Measurements from ENCODE around the gene NTN3.

Gene NTN3

DNA sequence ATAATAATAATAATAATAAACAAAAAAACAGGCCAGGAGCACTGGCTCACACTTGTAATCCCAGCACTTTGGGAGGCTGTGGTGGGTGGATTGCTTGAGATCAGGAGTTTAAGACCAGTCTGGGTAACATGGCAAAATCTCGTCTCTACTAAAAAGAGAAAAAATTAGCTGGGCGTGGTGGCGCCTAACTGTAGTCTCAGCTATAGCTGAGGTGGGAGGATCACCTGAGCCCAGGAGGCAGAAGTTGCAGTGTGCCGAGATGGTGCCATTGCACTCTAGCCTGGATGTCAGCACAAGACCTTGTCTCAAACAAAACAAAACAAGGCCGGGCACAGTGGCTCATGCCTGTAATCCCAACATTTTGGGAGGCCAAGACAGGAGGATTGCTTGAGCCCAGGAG, 23.9 kb downstream of the NTN3 start:
- no peak for FAIRE-seq
- no peak for DNase-seq (ENCODE audit: insufficient read length, low spot score)

- DNase-seq (ENCODE audit: insufficient read length, low spot score): no peak
- no peak for FAIRE-seq
Measured at GRCh38 chr16:2496223-2497115, 25.4 kb downstream of the NTN3 start.

- no peak for FAIRE-seq
- DNase-seq (ENCODE audit: insufficient read length, low spot score): no peak
Measured at GRCh38 chr16:2497116-2497630, 26.1 kb downstream of the NTN3 start.

DNA sequence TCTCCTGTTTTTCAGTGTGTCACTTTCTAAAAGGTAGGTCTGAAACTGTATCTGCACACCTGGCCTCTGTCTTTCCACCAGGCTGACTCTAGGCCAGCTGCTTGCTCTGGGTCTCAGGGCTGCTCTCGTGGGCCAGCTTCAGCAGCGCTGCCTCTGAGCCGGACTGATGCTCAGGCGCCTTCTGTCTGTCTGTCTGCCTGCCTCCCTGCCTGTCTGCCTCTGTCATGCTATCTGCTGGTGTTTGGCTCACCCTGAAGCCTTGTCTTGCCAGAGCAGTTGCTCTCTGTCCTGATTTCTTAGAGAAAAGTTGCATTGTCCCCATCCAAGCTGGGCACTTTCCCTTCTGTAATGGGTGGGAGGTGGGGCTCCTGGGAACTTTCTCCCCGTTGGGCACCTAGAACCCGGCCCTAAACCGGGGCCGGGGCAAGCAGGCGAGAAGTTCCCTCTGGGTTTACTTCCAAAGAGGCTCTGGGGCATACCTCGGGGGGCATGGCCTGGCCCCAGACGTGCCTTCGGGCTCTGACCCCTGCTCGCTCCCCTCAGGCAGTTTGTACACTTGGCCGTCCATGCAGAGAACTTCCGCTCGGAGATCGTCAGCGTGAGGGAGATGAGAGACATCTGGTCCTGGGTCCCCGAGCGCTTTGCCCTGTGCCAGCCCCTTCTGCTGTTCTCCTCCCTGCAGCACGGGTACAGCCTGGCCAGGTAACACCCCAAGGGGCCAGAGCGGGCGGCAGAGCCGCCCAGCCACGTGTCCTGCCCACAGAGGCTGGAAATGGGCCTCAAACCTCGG, 26.8 kb downstream of the NTN3 start:
- no peak for FAIRE-seq
- no peak for DNase-seq (ENCODE audit: insufficient read length, low spot score)

GRCh38 chr16:2498531-2499253, 27.6 kb downstream of the NTN3 start:
- DNase-seq (ENCODE audit: insufficient read length, low spot score) (no peak), FAIRE-seq (no peak)

DNA sequence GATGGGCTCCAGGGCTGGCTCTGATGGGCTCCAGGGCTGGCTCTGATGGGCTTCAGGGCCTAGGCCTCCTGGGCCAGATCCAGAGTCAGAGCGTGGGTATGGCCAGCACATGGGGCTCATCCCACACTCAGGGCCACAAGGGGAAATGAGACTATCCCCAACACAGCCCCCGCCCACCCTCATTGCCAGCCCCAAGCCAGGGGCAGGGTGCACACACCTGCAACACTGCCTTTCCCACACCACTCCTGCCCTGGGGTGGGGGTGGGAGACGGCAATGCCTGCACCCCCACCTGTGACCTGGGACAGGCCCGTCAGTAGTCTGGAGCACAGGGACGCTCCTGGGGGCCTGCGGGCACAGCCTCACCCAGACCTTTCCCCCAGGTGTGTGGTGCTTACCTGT, 28.4 kb downstream of the NTN3 start:
- no peak for FAIRE-seq
- no peak for DNase-seq (ENCODE audit: insufficient read length, low spot score)

- FAIRE-seq (no peak), DNase-seq (ENCODE audit: insufficient read length, low spot score) (no peak)
Measured at GRCh38 chr16:2499890-2500429, 28.9 kb downstream of the NTN3 start.

- no peak for DNase-seq (ENCODE audit: insufficient read length, low spot score)
Measured at GRCh38 chr16:2500430-2500917, 29.4 kb downstream of the NTN3 start.

DNA sequence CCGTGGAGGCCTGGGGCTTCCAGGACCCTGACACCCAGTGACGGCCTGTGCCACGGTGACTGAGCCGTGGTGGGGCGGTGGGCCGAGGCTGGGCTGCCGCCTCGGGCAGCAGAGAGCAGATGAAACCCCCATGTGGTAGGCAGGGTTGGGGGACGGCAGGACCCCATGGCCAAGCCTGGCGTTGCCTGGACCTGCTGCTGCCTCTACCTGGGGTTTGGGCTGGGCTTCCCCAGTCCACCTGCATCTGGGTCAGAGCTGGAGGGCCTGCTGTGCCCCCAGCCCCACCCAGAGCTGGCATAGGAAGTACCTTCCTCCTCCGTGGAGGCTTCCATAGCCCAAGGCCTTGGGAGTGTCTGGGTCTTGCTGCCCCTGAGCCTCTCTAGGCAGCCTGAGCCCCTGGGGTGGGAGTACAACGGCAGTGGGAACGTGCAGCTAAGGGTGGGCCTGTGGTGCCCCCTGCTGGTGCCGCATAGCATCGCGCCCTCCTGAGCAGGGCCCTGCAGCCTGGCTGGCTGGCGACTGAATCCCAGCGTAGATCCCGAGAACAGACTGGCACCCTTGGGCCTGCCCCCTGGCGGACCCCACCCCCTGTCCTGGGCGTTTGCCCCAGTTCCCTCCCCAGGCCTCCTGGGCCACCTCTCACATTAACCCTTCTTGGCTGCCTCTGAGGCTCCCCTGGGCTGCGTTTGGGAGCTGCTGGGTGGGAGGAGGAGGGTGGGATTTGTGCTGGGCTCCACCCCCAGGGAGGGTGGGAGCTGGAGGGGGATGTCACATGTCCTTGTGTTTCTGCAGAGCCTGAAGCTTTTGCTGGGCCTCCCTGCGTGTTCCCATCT, 30.0 kb downstream of the NTN3 start:
- FAIRE-seq (peak; percentile 23), DNase-seq (ENCODE audit: insufficient read length, low spot score) (peak; percentile 90)

More at GRCh38 chr16:2500430-2500917, 29.4 kb downstream of the NTN3 start:
- FAIRE-seq: no peak

DNA sequence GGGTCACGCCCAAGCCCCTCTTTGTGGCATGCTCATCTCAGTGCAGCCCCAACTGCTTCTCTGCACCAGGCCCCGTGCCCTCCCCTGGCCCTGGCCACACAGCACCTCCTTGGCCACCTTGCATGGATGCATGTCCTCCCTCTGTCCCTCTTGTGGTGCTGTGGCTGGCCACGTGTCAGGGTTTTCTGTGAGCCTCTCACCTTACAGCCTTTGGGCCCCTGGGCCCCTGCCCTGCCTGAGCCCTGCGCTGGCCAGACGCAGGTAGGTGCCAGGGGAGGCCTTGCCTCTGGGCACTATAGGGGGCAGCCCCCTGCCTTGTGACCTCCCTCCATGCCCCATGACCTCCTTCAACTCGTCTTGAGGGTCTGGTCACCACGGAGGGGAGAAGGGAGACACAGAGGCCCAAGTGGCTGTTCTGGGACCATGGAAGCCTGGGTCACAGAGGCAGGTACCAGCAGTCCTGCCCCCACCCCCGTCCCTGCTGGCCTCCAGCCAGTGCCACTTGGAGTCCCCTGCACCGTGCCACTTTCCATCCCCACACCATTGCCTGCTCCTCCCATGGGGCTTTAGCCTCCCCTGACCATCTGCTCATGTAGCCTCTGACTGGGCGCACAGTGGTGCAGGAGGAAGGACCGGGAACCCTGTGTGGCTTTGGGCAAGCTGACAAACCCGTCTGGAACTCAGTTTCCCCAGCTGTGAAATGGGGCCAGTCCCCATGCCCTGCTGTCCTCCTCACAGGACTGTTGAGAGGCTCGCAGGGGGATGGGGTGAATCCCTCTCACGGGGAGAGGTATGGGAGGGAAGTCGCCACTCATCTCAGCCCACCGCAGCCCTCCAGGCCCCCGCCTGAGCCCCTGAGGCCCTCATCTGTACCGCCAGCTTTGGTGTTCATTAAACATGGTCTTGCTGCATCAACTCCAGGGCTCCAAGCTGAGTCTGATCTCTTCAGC, 31.1 kb downstream of the NTN3 start:
- FAIRE-seq: no peak
- DNase-seq (ENCODE audit: insufficient read length, low spot score): no peak

DNA sequence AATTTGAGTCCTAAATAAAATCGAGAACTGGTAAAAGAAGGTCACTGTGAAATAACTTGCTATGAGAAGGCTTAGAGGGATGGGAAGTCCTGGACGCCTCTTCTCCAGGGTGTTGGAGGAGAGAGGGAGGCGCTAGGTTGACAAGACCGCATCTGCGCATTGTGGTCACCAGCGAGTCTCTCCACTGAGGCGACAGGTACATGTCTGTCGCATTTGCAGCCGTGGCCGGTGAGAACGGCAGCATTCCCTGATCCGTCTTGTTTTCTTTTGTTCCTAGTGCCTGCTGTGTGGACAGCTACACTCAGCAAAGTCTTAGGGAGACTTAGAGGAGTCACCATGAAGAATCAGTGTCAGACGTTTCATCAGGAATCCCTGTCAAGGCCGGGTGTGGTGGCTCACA, 34.6 kb downstream of the NTN3 start:
- FAIRE-seq (no peak), DNase-seq (ENCODE audit: insufficient read length, low spot score) (no peak)

DNA sequence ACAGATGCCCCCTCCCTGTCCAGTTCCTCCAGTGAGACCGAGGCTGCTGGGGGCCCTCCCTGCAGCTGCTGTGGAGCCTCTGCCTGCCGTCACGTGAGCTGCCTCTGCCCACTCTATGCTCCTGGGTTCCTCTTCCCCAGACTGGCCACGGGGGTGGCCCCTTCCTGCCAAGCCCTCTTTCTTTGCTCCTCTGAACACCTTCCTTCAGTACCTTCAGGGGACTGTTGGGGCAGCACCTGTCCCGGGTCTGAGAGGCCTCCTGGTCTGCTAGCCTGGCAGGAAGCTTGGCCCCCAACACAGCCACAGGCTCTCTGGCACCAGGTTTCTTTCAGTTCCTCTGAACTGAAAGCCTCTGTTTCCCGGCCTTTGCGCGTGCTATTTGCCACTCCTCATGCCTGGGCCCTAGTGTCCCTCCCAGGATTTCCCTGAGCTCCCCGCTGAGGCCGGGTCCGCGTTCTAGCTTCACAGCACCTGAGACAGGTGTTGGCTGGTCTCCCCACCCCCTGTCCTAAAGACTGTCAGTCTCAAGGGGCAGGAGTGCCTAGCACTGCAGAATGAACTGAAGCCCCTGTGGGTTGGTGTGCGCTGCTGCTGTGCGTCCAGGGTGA, 36.1 kb downstream of the NTN3 start:
- FAIRE-seq (peak; percentile 93), DNase-seq (ENCODE audit: insufficient read length, low spot score) (peak; percentile 81)

GRCh38 chr16:2507665-2508064, 36.6 kb downstream of the NTN3 start:
- DNase-seq (ENCODE audit: insufficient read length, low spot score) (no peak), FAIRE-seq (no peak)

DNA sequence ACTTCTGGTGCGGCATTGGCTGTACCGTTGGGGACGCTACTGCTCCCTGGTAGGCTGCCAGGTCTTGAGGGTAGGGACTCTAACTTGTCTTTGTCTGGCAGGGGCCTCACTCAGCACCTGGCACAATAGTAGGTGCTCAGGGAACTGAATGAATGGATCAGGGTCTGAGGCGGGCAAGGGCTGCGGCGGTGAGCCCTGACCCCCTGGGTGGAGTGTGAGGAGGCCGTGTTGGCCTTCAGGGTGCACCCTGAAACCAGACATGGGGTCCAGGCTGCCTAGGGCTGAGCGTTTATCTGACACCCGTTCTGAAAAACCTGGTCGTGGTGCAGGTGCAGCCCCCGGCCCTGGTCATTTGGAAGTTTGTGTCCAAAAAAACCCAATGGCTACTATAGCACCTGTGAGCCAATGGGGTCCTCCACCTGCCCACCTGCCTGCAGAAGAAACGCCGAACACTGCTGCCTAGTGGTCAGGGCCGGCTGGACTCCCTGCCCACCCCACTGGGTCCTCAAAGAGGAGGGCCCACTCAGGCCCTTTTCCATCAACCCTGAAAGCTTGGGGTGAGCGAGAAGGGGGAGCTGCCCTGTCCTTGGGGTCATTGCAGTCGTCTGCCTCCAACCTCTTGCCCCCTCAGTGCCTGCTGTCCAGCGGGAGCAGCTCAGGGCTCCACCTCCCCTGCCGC, 37.8 kb downstream of the NTN3 start:
- DNase-seq (ENCODE audit: insufficient read length, low spot score) (no peak), FAIRE-seq (no peak)

GRCh38 chr16:2511128-2511800, 40.2 kb downstream of the NTN3 start:
- no peak for DNase-seq (ENCODE audit: insufficient read length, low spot score)
- no peak for FAIRE-seq

DNA sequence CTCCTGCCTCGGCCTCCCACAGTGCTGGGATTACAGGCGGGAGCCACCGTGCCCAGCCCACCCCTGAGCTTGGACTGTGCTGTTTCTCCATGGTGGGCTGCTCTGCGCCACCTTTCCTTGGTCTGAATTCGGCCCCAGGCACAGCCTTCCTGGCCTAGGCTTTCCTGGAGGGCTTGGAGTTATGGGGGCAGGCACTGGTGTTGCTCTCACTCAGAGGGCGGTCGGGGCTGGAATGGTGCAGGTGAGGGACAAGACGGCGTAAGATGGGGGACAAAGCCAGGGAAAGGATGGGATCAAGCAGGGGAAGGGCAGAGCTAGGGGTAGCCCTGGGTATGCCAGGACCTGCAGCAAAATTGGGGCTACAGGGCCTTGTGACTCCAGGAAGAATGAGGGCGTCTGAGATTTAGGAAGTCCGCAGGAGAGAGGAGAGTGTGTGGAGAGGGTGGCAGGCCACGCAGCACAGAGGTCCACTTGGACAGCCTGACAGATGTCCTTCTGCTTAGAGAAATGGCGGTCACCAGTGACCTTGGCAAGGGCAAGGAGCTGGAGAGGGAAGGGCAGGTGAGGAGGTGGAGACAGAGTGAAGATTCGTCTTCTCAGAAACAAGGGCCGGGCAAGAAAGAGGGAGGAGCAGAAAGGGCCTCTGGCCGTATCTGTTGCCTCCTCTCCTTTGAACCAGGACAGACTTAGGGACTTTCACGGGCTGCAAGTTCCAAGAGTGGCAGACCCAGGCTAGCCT, 41.1 kb downstream of the NTN3 start:
- DNase-seq (ENCODE audit: insufficient read length, low spot score) (no peak), FAIRE-seq (no peak)

Measured in GM19239 (cell line).